CD8-positive, alpha-beta memory T cell (primary cell): ENCODE data around the gene HSPG2. TPM values are rescaled to one million over a fixed set of nuclear protein-coding genes. Genes with fewer than 3 reads are reported as not detected.

Experiments
- CTCF ChIA-PET: fragments of 350-600 bp; sonication (Branson Sonifier 250); formaldehyde crosslinking; loops from one replicate; lab custom pipeline; 2021; ENCODE audit warnings: antibody characterized with exemption; lab: Charles Lee
- POLR2A ChIA-PET: fragments of 350-600 bp; sonication (Branson Sonifier 250); formaldehyde crosslinking; loops from one replicate; lab custom pipeline; 2021; ENCODE audit warnings: antibody characterized with exemption; lab: Charles Lee
- DNase-seq, 5 donors: peaks; one replicate each; pipeline versions ENCODE4 v3.0.0 to v3.0.0-alpha.2; 2020 to 2022; ENCODE audit warnings: mixed read lengths in 1 of 5
- H3K27ac ChIP-seq: one replicate; pipeline ENCODE4 v1.7.0; 2013; ENCODE audit warnings: low read depth, mild to moderate bottlenecking, low read length, moderate library complexity
- H3K27me3 ChIP-seq: 2 replicates; pipeline ENCODE4 v1.7.0; 2013; ENCODE audit warnings: low read length, mild to moderate bottlenecking; ENCODE audit not compliant: insufficient read depth, poor library complexity, severe bottlenecking
- H3K36me3 ChIP-seq: 2 replicates; pipeline ENCODE4 v1.7.0; 2013; ENCODE audit warnings: mild to moderate bottlenecking, low read length, moderate library complexity; ENCODE audit not compliant: insufficient read depth
- H3K4me1 ChIP-seq: 2 replicates; pipeline ENCODE4 v1.7.0; 2013; ENCODE audit warnings: mild to moderate bottlenecking, low read length, moderate library complexity; ENCODE audit not compliant: insufficient read depth
- H3K4me3 ChIP-seq: 2 replicates; pipeline ENCODE4 v1.7.0; 2013; ENCODE audit warnings: mild to moderate bottlenecking, low read length
- H3K9me3 ChIP-seq: 2 replicates; pipeline ENCODE4 v1.7.0; 2013; ENCODE audit warnings: mild to moderate bottlenecking, low read length
- H3K27ac Mint-ChIP-seq, 8 donors: one replicate each; pipeline ENCODE4 v1.8.0; 2020 to 2021; ENCODE audit warnings: mixed read lengths in 8 of 8, mild to moderate bottlenecking in 6 of 8, inconsistent platforms in 3 of 8, moderate library complexity in 3 of 8
- H3K27me3 Mint-ChIP-seq, 2 donors: one replicate each; pipeline ENCODE4 v1.8.0; 2020 to 2021; ENCODE audit warnings: mixed read lengths in 2 of 2, mild to moderate bottlenecking in 1 of 2, moderate library complexity in 1 of 2
- H3K36me3 Mint-ChIP-seq, 3 donors: one replicate each; pipeline ENCODE4 v1.8.0; 2020 to 2021; ENCODE audit warnings: mixed read lengths in 3 of 3, inconsistent platforms in 1 of 3, mild to moderate bottlenecking in 1 of 3
- H3K4me1 Mint-ChIP-seq, 3 donors: one replicate each; pipeline ENCODE4 v1.8.0; 2020 to 2021; ENCODE audit warnings: mixed read lengths in 3 of 3, inconsistent platforms in 1 of 3, mild to moderate bottlenecking in 1 of 3
- H3K4me3 Mint-ChIP-seq, 7 donors: one replicate each; pipeline ENCODE4 v1.8.0; 2020 to 2021; ENCODE audit warnings: mixed read lengths in 7 of 7, mild to moderate bottlenecking in 6 of 7, moderate library complexity in 4 of 7, inconsistent platforms in 2 of 7
- H3K9me3 Mint-ChIP-seq, 5 donors: one replicate each; pipeline ENCODE4 v1.8.0; 2020 to 2022; ENCODE audit warnings: mixed read lengths in 5 of 5, mild to moderate bottlenecking in 3 of 5, moderate library complexity in 2 of 5, inconsistent platforms in 1 of 5
- polyA plus RNA-seq: library from polyadenylated mRNA; unstranded; fragments of 300-500 nt; fragmentation: Illumina TruSeq; gene quantifications from one replicate; pipeline ENCODE4 v1.2.3, GENCODE V29; 2021
- total RNA-seq, 2 experiments: library from RNA; stranded (reverse); gene quantifications; one replicate each; pipeline ENCODE4 v1.2.3, GENCODE V29; 2021

HSPG2 gene
- total and polyA plus RNA-seq, 3 experiments from 2014 or later = 0.24 to 0.72 TPM; not detected in 1

DNA sequence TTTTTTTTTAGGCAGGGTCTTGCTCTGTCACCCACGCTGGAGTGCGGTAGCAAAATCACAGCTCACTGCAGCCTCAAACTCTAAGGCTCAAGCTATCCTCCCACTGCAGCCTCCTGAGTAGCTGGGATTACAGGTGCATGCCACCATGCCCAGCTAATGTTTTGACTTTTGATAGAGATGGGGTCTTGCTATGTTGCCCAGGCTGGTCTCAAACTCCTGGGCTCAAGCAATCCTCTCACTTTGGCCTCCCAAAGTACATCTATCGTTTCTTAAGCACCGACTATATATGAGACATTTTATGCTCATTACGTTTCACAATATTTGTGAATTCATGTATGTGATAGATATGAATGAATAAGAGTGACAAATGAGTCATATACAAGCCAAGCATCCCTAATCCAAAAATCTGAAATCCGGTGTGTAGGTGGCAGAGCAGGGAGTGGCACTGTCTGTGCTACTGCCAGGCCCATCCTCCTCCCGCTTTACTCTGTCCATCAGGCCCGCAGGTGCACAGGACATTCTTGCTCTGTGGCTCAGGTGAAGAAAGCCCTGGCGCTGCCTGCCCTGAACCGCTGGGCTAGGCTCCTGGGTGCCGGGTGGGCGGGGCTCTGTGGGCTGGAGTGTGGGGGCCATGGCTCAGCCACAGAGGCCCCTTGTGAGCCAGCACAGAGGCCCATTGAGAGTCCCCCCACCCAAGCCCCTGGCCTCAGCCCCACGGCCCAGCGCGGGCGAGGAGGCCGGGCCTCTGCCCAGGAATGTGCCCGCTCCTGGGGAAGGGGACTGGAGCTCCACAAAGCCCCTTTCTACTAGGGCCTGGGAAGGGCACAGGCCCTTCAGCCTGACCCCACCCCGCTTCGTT, 45.3 kb downstream of the HSPG2 start:
- Histone ChIP-seq H3K36me3 (no peaks in the 10 kb centered on the region), H3K27ac (no peak overlapping the region), H3K4me3 (no peak overlapping the region), H3K27me3 (no peaks in the 10 kb centered on the region), H3K9me3 (no peaks in the 10 kb centered on the region), H3K4me1 (no peaks in the 10 kb centered on the region)
- Mint-ChIP-seq H3K4me1 (no peaks in the 10 kb centered on the region), H3K9me3 (no peaks in the 10 kb centered on the region), H3K36me3 (no peaks in the 10 kb centered on the region), H3K4me3 (no peak overlapping the region), H3K27me3 (peaks cover 3 to 5% of the 10 kb centered on the region in 2 donors), H3K27ac (peak overlapping the region in 1 of 8 donors; percentile 83)
- DNase-seq = no peak
- ChIA-PET POLR2A (no interaction called here), CTCF (no interaction called here)

DNA sequence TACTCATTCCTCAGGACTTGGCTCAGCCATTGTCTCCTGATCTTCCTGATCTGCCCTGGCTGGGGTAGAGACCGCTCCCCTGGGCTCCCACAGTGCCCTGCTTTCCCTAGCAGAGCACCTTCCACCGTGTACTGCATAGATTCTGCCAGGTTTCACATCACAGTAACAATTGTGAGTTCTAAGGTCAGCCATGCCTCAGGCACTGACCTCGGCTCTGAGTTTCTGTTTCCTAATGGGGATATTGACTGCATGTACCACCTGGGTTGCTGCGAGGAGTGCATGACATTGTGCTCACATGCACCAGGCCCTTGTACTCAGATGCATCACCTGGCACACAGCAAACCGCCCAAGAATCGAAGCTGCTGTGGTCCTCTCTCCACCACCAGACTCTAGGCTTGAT, 46.0 kb downstream of the HSPG2 start:
- H3K9me3 Mint-ChIP-seq = no peaks in the 10 kb centered on the region
- Histone ChIP-seq H3K27me3 (no peaks in the 10 kb centered on the region), H3K9me3 (no peaks in the 10 kb centered on the region), H3K4me1 (no peaks in the 10 kb centered on the region), H3K27ac (no peak overlapping the region), H3K4me3 (no peak overlapping the region), H3K36me3 (no peaks in the 10 kb centered on the region)
- POLR2A ChIA-PET = no interaction called here
- H3K27me3 Mint-ChIP-seq = peaks cover 3 to 5% of the 10 kb centered on the region in 2 donors
- no peak overlapping the region for H3K4me3 Mint-ChIP-seq
- CTCF ChIA-PET = no interaction called here
- no peaks in the 10 kb centered on the region for H3K36me3 Mint-ChIP-seq
- H3K27ac Mint-ChIP-seq = peak overlapping the region in 1 of 8 donors; percentile 83
- DNase-seq = no peak
- no peaks in the 10 kb centered on the region for H3K4me1 Mint-ChIP-seq

DNA sequence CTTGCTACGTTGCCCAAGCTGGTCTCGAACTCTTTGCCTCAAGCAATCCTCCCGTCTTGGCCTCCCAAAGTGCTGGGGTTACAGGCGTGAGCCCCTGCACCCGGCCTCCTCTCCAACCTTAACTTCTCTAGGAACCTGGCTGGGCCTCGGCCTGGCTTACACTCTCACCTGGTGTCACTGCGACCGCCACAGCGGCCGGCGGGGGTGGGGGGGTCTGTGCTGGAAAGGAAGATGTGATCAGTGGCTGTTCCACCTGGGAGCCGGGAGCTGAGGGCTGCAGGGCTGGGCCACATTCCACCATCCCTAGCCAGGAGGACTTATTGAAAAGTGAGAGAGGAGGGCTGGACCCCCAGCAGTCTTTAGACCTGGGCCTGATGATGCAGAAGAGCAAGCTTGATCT, 48.6 kb downstream of the HSPG2 start:
- Mint-ChIP-seq H3K36me3 (no peaks in the 10 kb centered on the region), H3K4me3 (no peak overlapping the region), H3K27me3 (peaks cover 1 to 3% of the 10 kb centered on the region in 2 donors), H3K4me1 (no peaks in the 10 kb centered on the region), H3K27ac (no peak overlapping the region), H3K9me3 (no peaks in the 10 kb centered on the region)
- Histone ChIP-seq H3K4me1 (no peaks in the 10 kb centered on the region), H3K4me3 (no peak overlapping the region), H3K27ac (no peak overlapping the region), H3K27me3 (no peaks in the 10 kb centered on the region), H3K36me3 (no peaks in the 10 kb centered on the region), H3K9me3 (no peaks in the 10 kb centered on the region)
- CTCF ChIA-PET = no interaction called here
- DNase-seq = no peak
- POLR2A ChIA-PET = no interaction called here

DNA sequence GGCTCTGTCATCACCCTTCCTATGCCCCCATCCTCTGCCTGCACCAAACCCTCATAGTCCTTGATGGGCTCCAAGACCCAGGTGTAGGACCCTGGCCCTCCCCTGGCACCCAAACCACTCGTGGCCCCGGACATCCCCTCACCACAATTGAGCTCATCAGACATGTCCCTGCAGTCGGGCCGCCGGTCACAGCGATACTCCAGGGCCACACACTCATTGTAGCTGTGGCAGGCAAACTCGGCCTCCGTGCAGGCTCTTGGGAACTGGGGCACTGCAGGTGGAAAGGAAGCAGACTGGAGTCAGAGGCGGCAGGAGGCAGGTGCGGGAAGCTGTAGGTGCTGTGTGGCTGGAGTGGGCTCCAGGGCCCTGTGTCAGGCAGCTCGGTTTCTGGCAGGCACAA, 49.3 kb downstream of the HSPG2 start:
- H3K27ac Mint-ChIP-seq = no peak overlapping the region
- H3K9me3 Mint-ChIP-seq = no peaks in the 10 kb centered on the region
- Histone ChIP-seq H3K9me3 (no peaks in the 10 kb centered on the region), H3K4me1 (no peaks in the 10 kb centered on the region), H3K36me3 (no peaks in the 10 kb centered on the region), H3K4me3 (no peak overlapping the region), H3K27me3 (no peaks in the 10 kb centered on the region), H3K27ac (no peak overlapping the region)
- CTCF ChIA-PET = no interaction called here
- H3K27me3 Mint-ChIP-seq = peaks cover 3 to 7% of the 10 kb centered on the region in 2 donors
- no peak overlapping the region for H3K4me3 Mint-ChIP-seq
- DNase-seq = no peak
- H3K4me1 Mint-ChIP-seq = no peaks in the 10 kb centered on the region
- POLR2A ChIA-PET = no interaction called here
- H3K36me3 Mint-ChIP-seq = no peaks in the 10 kb centered on the region

DNA sequence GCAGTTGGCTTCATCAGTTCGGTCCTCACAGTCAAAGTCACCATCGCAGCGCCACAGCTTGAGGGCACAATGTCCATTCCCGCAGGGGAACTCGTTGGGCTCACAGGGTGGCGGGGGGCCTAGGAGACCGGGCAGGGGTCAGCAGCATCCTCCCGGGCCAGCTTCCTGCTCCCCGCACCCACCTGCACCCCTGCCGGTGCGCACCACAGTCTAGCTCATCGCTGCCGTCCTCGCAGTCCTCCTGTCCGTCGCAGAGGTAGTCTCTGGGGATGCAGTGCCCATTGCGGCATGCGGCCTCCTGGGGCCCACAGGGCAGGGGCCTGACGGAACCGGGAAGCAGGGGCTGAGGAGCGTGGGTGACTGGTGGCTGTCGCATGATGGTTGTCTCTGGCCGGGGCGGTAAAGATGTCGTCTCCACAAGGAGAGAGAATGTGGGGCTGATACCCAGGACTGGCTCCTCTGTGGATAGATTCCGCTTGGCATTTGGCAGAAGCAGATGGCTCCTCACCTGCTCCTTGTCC, 49.8 kb downstream of the HSPG2 start:
- Mint-ChIP-seq H3K36me3 (no peaks in the 10 kb centered on the region), H3K4me1 (no peaks in the 10 kb centered on the region), H3K27me3 (peaks cover 3 to 8% of the 10 kb centered on the region in 2 donors), H3K4me3 (no peak overlapping the region), H3K9me3 (no peaks in the 10 kb centered on the region), H3K27ac (no peak overlapping the region)
- H3K9me3 ChIP-seq = no peaks in the 10 kb centered on the region
- DNase-seq = no peak
- no peaks in the 10 kb centered on the region for H3K4me1 ChIP-seq
- POLR2A ChIA-PET = no interaction called here
- H3K4me3 ChIP-seq = no peak overlapping the region
- CTCF ChIA-PET = no interaction called here
- H3K27ac ChIP-seq = no peak overlapping the region
- H3K27me3 ChIP-seq = no peaks in the 10 kb centered on the region
- no peaks in the 10 kb centered on the region for H3K36me3 ChIP-seq

DNA sequence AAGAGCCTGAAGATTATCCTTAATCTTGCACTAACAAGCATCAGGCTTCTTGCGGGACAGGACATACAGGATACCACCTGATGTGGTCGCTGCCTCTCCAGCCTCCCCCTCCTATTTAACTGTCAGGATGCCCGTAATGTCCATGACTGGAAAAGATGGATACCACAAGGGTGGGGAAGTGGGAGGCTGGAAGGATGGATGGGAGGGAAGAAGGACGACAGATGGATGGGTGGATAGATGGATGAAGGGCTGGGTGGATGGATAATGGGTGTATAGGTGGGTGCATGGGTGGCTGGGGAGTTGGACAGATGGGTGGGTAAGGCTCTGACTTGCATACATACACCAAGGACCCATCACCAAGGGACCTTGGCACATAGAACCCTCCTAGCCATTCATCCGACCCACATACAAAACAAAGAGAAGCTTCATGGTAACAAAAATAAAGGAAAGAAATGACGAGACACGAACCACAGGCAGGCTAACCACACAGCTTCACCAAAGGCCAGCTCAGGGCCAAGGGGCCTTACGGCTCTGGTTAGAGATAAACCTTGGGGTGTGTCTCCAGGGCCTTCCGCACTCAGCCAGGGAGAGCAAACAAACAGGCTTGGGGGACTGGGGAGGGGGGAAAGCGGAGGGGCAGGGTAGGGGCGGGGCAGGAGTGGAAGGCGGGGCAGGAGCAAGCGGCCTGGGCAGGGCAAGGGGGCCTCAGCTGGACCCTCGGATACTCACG, 50.5 kb downstream of the HSPG2 start:
- no peaks in the 10 kb centered on the region for H3K9me3 Mint-ChIP-seq
- H3K4me1 Mint-ChIP-seq = no peaks in the 10 kb centered on the region
- H3K4me3 Mint-ChIP-seq = no peak overlapping the region
- H3K36me3 Mint-ChIP-seq = no peaks in the 10 kb centered on the region
- peaks cover 3 to 5% of the 10 kb centered on the region in 2 donors for H3K27me3 Mint-ChIP-seq
- no peaks in the 10 kb centered on the region for H3K27me3 ChIP-seq
- H3K4me3 ChIP-seq = no peak overlapping the region
- H3K4me1 ChIP-seq = no peaks in the 10 kb centered on the region
- H3K36me3 ChIP-seq = no peaks in the 10 kb centered on the region
- H3K27ac ChIP-seq = peak overlapping the region; percentile 9
- ChIA-PET POLR2A (no interaction called here), CTCF (no interaction called here)
- H3K27ac Mint-ChIP-seq = no peak overlapping the region
- no peak for DNase-seq
- no peaks in the 10 kb centered on the region for H3K9me3 ChIP-seq

DNA sequence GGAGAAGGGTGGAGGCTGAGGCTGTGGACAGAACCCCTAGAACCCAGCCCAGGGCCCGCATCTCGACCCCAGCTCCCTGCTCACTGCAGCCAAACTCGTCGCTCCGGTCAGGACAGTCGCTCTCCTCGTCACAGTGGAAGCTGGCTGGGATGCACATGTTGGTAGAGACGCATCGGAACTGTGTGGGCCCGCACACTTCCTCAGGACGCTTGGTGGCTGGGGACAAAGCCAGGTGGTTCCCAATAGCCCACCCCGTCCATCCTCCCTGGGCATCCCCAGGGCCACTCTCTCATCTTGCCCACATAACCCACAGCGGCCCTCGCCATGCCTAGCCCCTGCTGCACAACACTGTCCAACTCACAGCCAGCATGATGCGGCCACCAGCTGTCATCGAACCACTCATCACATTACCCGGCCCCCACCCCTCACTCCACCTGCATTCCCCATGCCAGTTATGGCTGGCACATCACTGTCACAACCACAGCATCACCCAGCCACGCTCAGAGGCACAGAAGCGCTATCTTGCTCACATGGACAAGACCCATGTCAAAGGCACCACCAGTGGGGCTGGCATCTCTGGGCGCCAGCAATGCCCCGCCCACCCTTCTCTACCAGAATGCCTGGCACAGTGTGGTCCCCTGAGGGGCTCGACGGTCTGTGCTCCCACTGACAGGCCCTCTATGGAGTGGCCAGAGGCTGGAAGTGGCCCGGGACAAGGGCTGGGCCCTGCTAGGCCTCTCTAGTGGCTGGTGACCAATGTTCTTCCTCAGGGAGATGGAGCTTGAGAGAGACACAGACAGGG, 51.7 kb downstream of the HSPG2 start:
- H3K4me1 Mint-ChIP-seq = no peaks in the 10 kb centered on the region
- Histone ChIP-seq H3K36me3 (no peaks in the 10 kb centered on the region), H3K4me1 (no peaks in the 10 kb centered on the region), H3K4me3 (no peak overlapping the region), H3K27me3 (no peaks in the 10 kb centered on the region), H3K27ac (no peak overlapping the region), H3K9me3 (no peaks in the 10 kb centered on the region)
- H3K4me3 Mint-ChIP-seq = no peak overlapping the region
- H3K36me3 Mint-ChIP-seq = no peaks in the 10 kb centered on the region
- peak overlapping the region in 1 of 8 donors; percentile 27 for H3K27ac Mint-ChIP-seq
- POLR2A ChIA-PET = no interaction called here
- H3K27me3 Mint-ChIP-seq = peaks cover 3 to 5% of the 10 kb centered on the region in 2 donors
- no peaks in the 10 kb centered on the region for H3K9me3 Mint-ChIP-seq
- CTCF ChIA-PET = no interaction called here
- DNase-seq = no peak
